CD4-positive, alpha-beta T cell treated with Interferon alpha-2 for 1 hour (primary cell): ENCODE results near the gene LAMTOR5.

Experiments used
- DNase-seq, 2 donors: peaks; one replicate each; pipeline ENCODE4 v3.0.0-alpha.2; 2020 to 2022

The LAMTOR5 gene

GRCh38 chr1:110385369-110385768 is 22.1 kb downstream of the LAMTOR5 start:
- DNase-seq: no peak

GRCh38 chr1:110384581-110385321 is 22.7 kb downstream of the LAMTOR5 start:
- DNase-seq: peak in 1 of 2 donors; percentile 66

- no peak for DNase-seq
Observed at GRCh38 chr1:110383251-110383990, 24.1 kb downstream of the LAMTOR5 start.

- no peak for DNase-seq
Observed at GRCh38 chr1:110380672-110381283, 26.7 kb downstream of the LAMTOR5 start.

GRCh38 chr1:110375490-110375889 is 32.0 kb downstream of the LAMTOR5 start:
- DNase-seq: no peak

GRCh38 chr1:110370827-110371226 is 36.7 kb downstream of the LAMTOR5 start:
- no peak for DNase-seq

GRCh38 chr1:110364221-110364620 is 43.3 kb downstream of the LAMTOR5 start:
- DNase-seq: no peak

- no peak for DNase-seq
Observed at GRCh38 chr1:110361856-110362255, 45.6 kb downstream of the LAMTOR5 start.

- DNase-seq: no peak
Observed at GRCh38 chr1:110360431-110360830, 47.1 kb downstream of the LAMTOR5 start.

- DNase-seq: no peak
Observed at GRCh38 chr1:110356379-110356778, 51.1 kb downstream of the LAMTOR5 start.

- DNase-seq: no peak
Observed at GRCh38 chr1:110355321-110355720, 52.2 kb downstream of the LAMTOR5 start.
